ENCODE results near the gene SORCS2. TPM values are rescaled to one million over a fixed set of nuclear protein-coding genes. Genes with fewer than 3 reads are reported as not detected.

Gene SORCS2
- total RNA-seq, 4 donors from 2014 or later = 1.1 to 2.5 (median 2.0) TPM

GRCh38 chr4:7614350-7614949, 422.1 kb downstream of the SORCS2 start:
- Histone ChIP-seq H3K4me1 (no peaks in the 10 kb centered on the region), H3K27ac (no peak overlapping the region), H3K9me3 (no peaks in the 10 kb centered on the region), H3K36me3 (no peaks in the 10 kb centered on the region), H3K4me3 (no peak overlapping the region), H3K27me3 (peaks cover 0 to 14% (median 0%) of the 10 kb centered on the region in 4 donors)
- intact Hi-C loops (cut with DNase I) = no loop called here
- DNase-seq = no peak
- no peak for TF ChIP-seq POLR2A (IDR thresholded peaks at IDR 0.05)
- TF ChIP-seq CTCF (IDR thresholded peaks at IDR 0.05) = no peak
- WGBS, 2 donors = 94% methylated on average over 1 of the region's 1 CpG

GRCh38 chr4:7616193-7616592, 423.9 kb downstream of the SORCS2 start:
- WGBS, 2 donors = 81 to 96% methylated on average over 1 to 3 of the region's 3 CpGs
- no peak for DNase-seq
- Histone ChIP-seq H3K4me1 (no peaks in the 10 kb centered on the region), H3K36me3 (no peaks in the 10 kb centered on the region), H3K27me3 (peaks cover 0 to 27% (median 0%) of the 10 kb centered on the region in 4 donors), H3K4me3 (no peak overlapping the region), H3K9me3 (no peaks in the 10 kb centered on the region), H3K27ac (no peak overlapping the region)
- intact Hi-C loops (cut with DNase I) = no loop called here
- TF ChIP-seq CTCF (IDR thresholded peaks at IDR 0.05) (no peak), POLR2A (IDR thresholded peaks at IDR 0.05) (no peak)

- intact Hi-C loops (cut with DNase I) = no loop called here
- TF ChIP-seq CTCF (IDR thresholded peaks at IDR 0.05) (no peak), POLR2A (IDR thresholded peaks at IDR 0.05) (no peak)
- Histone ChIP-seq H3K9me3 (no peaks in the 10 kb centered on the region), H3K27me3 (peaks cover 0 to 45% (median 0%) of the 10 kb centered on the region in 4 donors), H3K4me3 (no peak overlapping the region), H3K36me3 (no peaks in the 10 kb centered on the region), H3K27ac (no peak overlapping the region), H3K4me1 (no peaks in the 10 kb centered on the region)
- WGBS, 2 donors = 63 to 81% methylated on average over 9 of the region's 9 CpGs
- no peak for DNase-seq
These were observed 426.0 kb downstream of the SORCS2 start for GRCh38 chr4:7618361-7618760.

- intact Hi-C loops (cut with DNase I) = no loop called here
- H3K27ac ChIP-seq = no peak overlapping the region
- H3K4me3 ChIP-seq = no peak overlapping the region
- no peaks in the 10 kb centered on the region for H3K9me3 ChIP-seq
- no peaks in the 10 kb centered on the region for H3K4me1 ChIP-seq
- no peak for DNase-seq
- WGBS, 2 donors = 73 to 79% methylated on average over 5 to 10 of the region's 16 CpGs
- TF ChIP-seq POLR2A (IDR thresholded peaks at IDR 0.05) (no peak), CTCF (IDR thresholded peaks at IDR 0.05) (no peak)
- H3K36me3 ChIP-seq = no peaks in the 10 kb centered on the region
- peaks cover 0 to 50% (median 0%) of the 10 kb centered on the region in 4 donors for H3K27me3 ChIP-seq
These were observed 427.9 kb downstream of the SORCS2 start for GRCh38 chr4:7620086-7620813.

- intact Hi-C loops (cut with DNase I) = no loop called here
These were observed 428.5 kb downstream of the SORCS2 start for GRCh38 chr4:7620814-7621176.

More at GRCh38 chr4:7620814-7621176, 428.5 kb downstream of the SORCS2 start:
- no peaks in the 10 kb centered on the region for H3K4me1 ChIP-seq
- peaks cover 0 to 50% (median 0%) of the 10 kb centered on the region in 4 donors for H3K27me3 ChIP-seq
- H3K27ac ChIP-seq = no peak overlapping the region
- no peaks in the 10 kb centered on the region for H3K36me3 ChIP-seq
- WGBS, 2 donors = 43 to 83% methylated on average over 1 to 3 of the region's 10 CpGs
- TF ChIP-seq CTCF (IDR thresholded peaks at IDR 0.05) (no peak), POLR2A (IDR thresholded peaks at IDR 0.05) (no peak)
- H3K4me3 ChIP-seq = no peak overlapping the region
- H3K9me3 ChIP-seq = no peaks in the 10 kb centered on the region
- no peak for DNase-seq

Data from esophagus squamous epithelium (tissue), 5 donors.